Erythroblast (primary cell): Measurements from ENCODE around the gene EGFR.

Source experiments
- GATA1 ChIP-seq: IDR thresholded peaks from 2 replicates; pipeline ENCODE4 v1.6.1; 2011; ENCODE audit warnings: low read depth, mild to moderate bottlenecking, control low read depth, low read length, moderate library complexity
- POLR2A ChIP-seq: IDR thresholded peaks from 2 replicates; pipeline ENCODE4 v1.6.1; 2011; ENCODE audit warnings: mild to moderate bottlenecking, low read length

DNA sequence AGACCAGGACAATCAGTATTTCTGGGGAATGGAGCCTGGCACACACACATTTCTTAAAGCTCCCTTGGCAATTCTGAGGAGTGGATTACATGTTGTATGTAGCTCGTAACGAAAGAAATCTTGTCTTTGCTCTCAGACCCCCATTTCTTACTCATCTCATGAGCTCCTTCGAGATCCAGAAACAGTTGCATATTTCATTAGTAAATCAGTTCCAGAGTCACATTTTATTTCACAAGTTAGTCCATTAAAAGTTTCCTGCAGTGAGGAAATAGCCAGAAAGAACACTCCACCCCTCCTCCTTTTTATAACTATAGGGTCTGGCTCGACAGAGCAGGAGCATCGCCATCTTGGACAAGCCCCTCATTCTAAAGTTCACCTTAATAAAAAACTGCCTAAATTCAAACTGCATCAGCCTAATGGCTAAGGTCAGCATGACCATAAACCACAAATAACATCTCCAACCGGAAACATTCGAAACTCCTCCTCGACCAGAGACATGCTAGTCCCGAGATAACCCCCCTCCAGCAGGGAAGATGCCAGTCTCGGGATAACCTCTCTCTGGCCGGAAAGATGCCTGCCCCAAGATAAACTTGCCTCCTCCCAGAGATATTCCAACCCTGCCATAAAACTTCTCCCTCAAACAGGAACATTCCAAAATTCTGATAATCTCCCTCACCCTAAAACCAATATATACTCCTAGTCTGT, 7.4 kb downstream of the EGFR start:
- no peak for TF ChIP-seq POLR2A
- TF ChIP-seq GATA1: no peak
